ENCODE measurements around the gene ACSM5. TPM values are rescaled to one million over a fixed set of nuclear protein-coding genes. Genes with fewer than 3 reads are reported as not detected.

Gene ACSM5
- total and polyA plus RNA-seq, 2 of the 4 experiments (the other 2 are of a cell fraction) = not detected

DNA sequence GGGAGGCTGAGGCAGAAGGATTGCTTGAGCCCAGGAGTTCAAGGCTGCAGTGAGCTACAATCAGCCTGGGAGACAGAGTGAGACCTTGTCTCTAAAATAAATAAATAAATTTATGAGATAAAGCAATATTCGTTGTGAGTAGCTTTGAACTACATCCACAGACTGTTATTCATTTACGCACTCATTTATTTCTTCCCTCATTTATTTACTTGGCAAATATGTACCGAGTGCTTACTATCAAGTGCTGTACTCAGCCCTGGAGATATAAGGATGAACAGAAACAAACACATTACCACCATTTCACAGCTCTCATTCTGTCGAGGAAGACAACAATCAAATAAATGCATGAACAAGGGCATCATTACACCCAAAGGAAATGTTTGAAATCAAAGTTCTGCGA, 32.2 kb upstream of the ACSM5 start:
- Histone ChIP-seq H2BK5ac (ENCODE audit: low read depth, low read length, poor library complexity, severe bottlenecking) (no peak overlapping the region), H4K5ac (ENCODE audit: low read depth, low read length) (no peak overlapping the region), H3K4me3 (ENCODE audit: insufficient read depth, low read depth, low read length) (no peak overlapping the region), H2AFZ (replicated peaks; ENCODE audit: low read length, poor library complexity) (no peak overlapping the region), H2AK9ac (replicated peaks; ENCODE audit: low read depth, low read length, poor library complexity) (no peak overlapping the region), H3K18ac (ENCODE audit: low read depth, low read length) (no peak overlapping the region), H3K56ac (ENCODE audit: extremely low read depth, insufficient read depth, low read length) (no peak overlapping the region), H3K9me1 (ENCODE audit: insufficient read depth, low read length) (no peaks in the 10 kb centered on the region), H4K20me1 (ENCODE audit: insufficient read depth, low read length) (no peaks in the 10 kb centered on the region), H3K36me3 (ENCODE audit: control insufficient read depth, insufficient read depth, low read length) (no peaks in the 10 kb centered on the region), H3K4ac (ENCODE audit: low read depth, low read length) (no peak overlapping the region), H3K27me3 (ENCODE audit: control insufficient read depth, insufficient read depth, low read length) (no peaks in the 10 kb centered on the region), H3K79me1 (ENCODE audit: low read depth in 1 of 2, low read length in 2 of 2) (no peaks in the 10 kb centered on the region), H4K8ac (ENCODE audit: low read depth in 2 of 2, low read length in 2 of 2) (no peak overlapping the region), H2BK20ac (ENCODE audit: low read depth, low read length) (no peak overlapping the region), H3K9me3 (ENCODE audit: control insufficient read depth, insufficient read depth, low read length) (no peaks in the 10 kb centered on the region), H2BK15ac (ENCODE audit: low read depth, low read length) (no peak overlapping the region), H3K23ac (ENCODE audit: low read depth, low read length) (no peak overlapping the region), H3K4me1 (ENCODE audit: control insufficient read depth, insufficient read depth, low read length) (no peaks in the 10 kb centered on the region), H4K91ac (ENCODE audit: insufficient read depth, low read depth, low read length) (no peak overlapping the region), H2AK5ac (ENCODE audit: low read depth, low read length) (no peak overlapping the region), H3K27ac (ENCODE audit: insufficient read depth, low read length) (no peak overlapping the region), H3K14ac (replicated peaks; ENCODE audit: low read depth, low read length) (no peak overlapping the region), H3K4me2 (ENCODE audit: low read depth, low read length) (no peak overlapping the region), H2BK120ac (ENCODE audit: low read depth, low read length) (no peak overlapping the region), H3K9ac (ENCODE audit: low read depth, low read length) (no peak overlapping the region)
- DNase-seq (no peak), ATAC-seq (ENCODE audit: low read depth) (no peak)
- dilution Hi-C loops (cut with HindIII; ENCODE audit: low sequenced_read_pairs, unreplicated experiment) = no loop called here
- ChIA-PET POLR2A (ENCODE audit: unreplicated experiment) (no interaction called here), CTCF (interaction anchor here (1.5 kb wide), 1 partner anchor 8 kb away, joined by 4 read pairs; no protein-coding TSS in a partner anchor)
- in situ Hi-C loops (cut with MboI; ENCODE audit: low sequenced_read_pairs) = loop anchor here (25.0 kb wide), 1 partner anchor 765 kb away; no protein-coding TSS in a partner anchor
- BruUV-seq (replicated peaks) = no TSS peak
- TF ChIP-seq BHLHE40 (IDR thresholded peaks at IDR 0.05; ENCODE audit: low read depth, low read length) = no peak
- intact Hi-C loops (cut with micrococcal nuclease) = no loop called here
- WGBS, 2 experiments (ENCODE audit: extremely low coverage in 2 of 2, insufficient read length in 1 of 2) = no CpG with 5 or more reads among the region's 5 CpGs
